Measurements from ENCODE around the gene ASCC2. TPM values are rescaled to one million over a fixed set of nuclear protein-coding genes. Genes with fewer than 3 reads are reported as not detected.
"Not testable (repeated sequence)": the region's sequence is repeated elsewhere in the genome, so short reads cannot be mapped to it uniquely, and the experiment has no call there.

ASCC2 gene
- total RNA-seq, 1 experiment from 2014 or later = 43.3 TPM

GRCh38 chr22:29860006-29860766 lies 22.1 kb upstream of the ASCC2 start:
- Histone ChIP-seq H4K20me1 (ENCODE audit: insufficient read depth) (no peaks in the 10 kb centered on the region), H3K36me3 (ENCODE audit: low read depth) (no peaks in the 10 kb centered on the region), H3K4me1 (replicated peaks; ENCODE audit: insufficient read depth) (no peaks in the 10 kb centered on the region), H2AFZ (no peak overlapping the region), H3K27ac (no peak overlapping the region), H3K79me2 (ENCODE audit: low read depth) (no peaks in the 10 kb centered on the region), H3K27me3 (ENCODE audit: insufficient read depth, low read depth) (no peaks in the 10 kb centered on the region), H3K9me3 (ENCODE audit: insufficient read depth, low read depth) (no peaks in the 10 kb centered on the region), H3K9me2 (ENCODE audit: insufficient read depth) (no peaks in the 10 kb centered on the region), H3K4me3 (no peak overlapping the region), H3F3A (ENCODE audit: insufficient read depth, low read depth) (0 out of 2 replicates have a peak, but pooled peaks cover 4% of the 10 kb centered on the region), H3K4me2 (no peak overlapping the region)
- CTCF ChIA-PET = no interaction called here
- no TSS peak for BruUV-seq (replicated peaks)
- DNase-seq = no peak
- intact Hi-C loops (cut with micrococcal nuclease; ENCODE audit: unreplicated experiment) = no loop called here
- POLR2A ChIA-PET (ENCODE audit: unreplicated experiment) = no interaction called here
- TF ChIP-seq CTCF (conservative IDR thresholded peaks at IDR 0.05) = no peak

- CTCF ChIA-PET; H3K9me3 ChIP-seq (ENCODE audit: insufficient read depth, low read depth); POLR2A ChIA-PET (ENCODE audit: unreplicated experiment); H2AFZ ChIP-seq; H3K27me3 ChIP-seq (ENCODE audit: insufficient read depth, low read depth); H4K20me1 ChIP-seq (ENCODE audit: insufficient read depth); H3K9me2 ChIP-seq (ENCODE audit: insufficient read depth); intact Hi-C loops (cut with micrococcal nuclease; ENCODE audit: unreplicated experiment); H3K79me2 ChIP-seq (ENCODE audit: low read depth); H3K4me2 ChIP-seq; H3K4me1 ChIP-seq (replicated peaks; ENCODE audit: insufficient read depth); H3K4me3 ChIP-seq; BruUV-seq (replicated peaks); H3F3A ChIP-seq (ENCODE audit: insufficient read depth, low read depth); H3K36me3 ChIP-seq (ENCODE audit: low read depth); H3K27ac ChIP-seq; DNase-seq: not testable (repeated sequence)
Observed at GRCh38 chr22:29859030-29859429, 21.0 kb upstream of the ASCC2 start.

GRCh38 chr22:29856496-29856895 lies 18.4 kb upstream of the ASCC2 start:
- Histone ChIP-seq H2AFZ (no peak overlapping the region), H3K79me2 (ENCODE audit: low read depth) (no peaks in the 10 kb centered on the region), H3K4me3 (no peak overlapping the region), H3K9me2 (ENCODE audit: insufficient read depth) (no peaks in the 10 kb centered on the region), H3F3A (ENCODE audit: insufficient read depth, low read depth) (peaks cover 3% of the 10 kb centered on the region; the same call in 1 of the 2 replicates), H3K27ac (no peak overlapping the region), H3K4me1 (replicated peaks; ENCODE audit: insufficient read depth) (no peaks in the 10 kb centered on the region), H3K4me2 (no peak overlapping the region), H3K27me3 (ENCODE audit: insufficient read depth, low read depth) (no peaks in the 10 kb centered on the region), H3K9me3 (ENCODE audit: insufficient read depth, low read depth) (no peaks in the 10 kb centered on the region), H4K20me1 (ENCODE audit: insufficient read depth) (no peaks in the 10 kb centered on the region), H3K36me3 (ENCODE audit: low read depth) (no peaks in the 10 kb centered on the region)
- CTCF ChIA-PET = no interaction called here
- DNase-seq = no peak
- POLR2A ChIA-PET (ENCODE audit: unreplicated experiment) = no interaction called here
- TF ChIP-seq EZH2 (IDR thresholded peaks at IDR 0.05; ENCODE audit: low read depth) (no peak), CTCF (conservative IDR thresholded peaks at IDR 0.05) (no peak)
- no TSS peak for BruUV-seq (replicated peaks)
- intact Hi-C loops (cut with micrococcal nuclease; ENCODE audit: unreplicated experiment) = no loop called here

Measured in PC-9 (cell line).